GM18858 (cell line): ENCODE data around the gene SURF6.
A peak's percentile ranks its signal among the peaks of the same experiment; 100 is the strongest.

Experiments
- ATAC-seq: cut with Tn5 transposase; IDR thresholded peaks from one replicate; pipeline ENCODE4 v1.9.1; 2021; ENCODE audit not compliant: unreplicated experiment

SURF6 gene

DNA sequence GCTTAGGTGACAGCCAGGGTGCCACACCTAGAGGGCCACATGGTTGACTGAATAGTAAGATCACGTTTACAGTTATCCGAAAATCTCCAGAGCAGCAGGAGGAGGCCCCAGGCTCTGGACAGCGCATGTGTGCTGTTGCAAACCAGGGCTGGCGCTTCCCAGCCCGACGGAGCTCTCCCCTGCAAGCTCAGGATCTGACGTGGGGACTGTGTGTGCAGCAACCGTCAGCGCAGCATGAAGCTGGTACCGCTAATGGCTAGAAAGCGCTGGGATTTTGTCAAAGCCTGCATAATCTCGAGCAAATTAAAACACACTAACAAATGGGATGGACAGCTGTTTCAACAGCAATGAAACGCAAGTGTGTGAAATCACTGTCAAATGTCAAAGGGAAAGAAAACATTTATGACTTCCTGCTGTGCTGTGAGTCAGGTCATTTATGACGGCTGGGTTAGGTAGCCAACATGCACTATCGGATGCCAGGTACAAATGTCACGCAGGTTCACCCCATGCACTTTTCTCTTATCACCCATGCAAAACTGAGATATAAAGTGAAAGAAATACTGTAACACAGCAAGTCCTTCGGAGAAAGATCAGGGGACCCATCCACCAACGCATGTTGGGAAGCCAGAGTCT lies 32.4 kb upstream of the SURF6 start:
- ATAC-seq, result no peak

DNA sequence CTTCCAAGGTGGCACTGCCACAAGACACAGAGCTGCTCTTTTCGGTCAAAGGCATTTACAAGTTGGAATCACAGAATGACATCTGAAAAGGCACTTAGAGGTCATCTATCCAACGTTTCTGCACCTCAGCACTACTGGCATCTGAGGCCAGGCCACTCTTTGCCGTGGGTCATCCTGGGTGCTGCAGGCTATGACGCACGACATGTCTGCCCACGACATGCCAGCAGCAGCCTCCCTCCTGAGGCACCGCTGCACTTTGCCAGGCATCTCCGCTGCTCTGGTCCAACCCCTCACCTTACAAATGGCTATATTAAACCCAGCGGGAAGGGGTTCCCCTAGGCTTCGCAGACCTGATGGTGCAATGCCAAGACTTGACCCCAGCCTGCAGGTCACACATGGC lies 31.8 kb upstream of the SURF6 start:
- ATAC-seq, result no peak

DNA sequence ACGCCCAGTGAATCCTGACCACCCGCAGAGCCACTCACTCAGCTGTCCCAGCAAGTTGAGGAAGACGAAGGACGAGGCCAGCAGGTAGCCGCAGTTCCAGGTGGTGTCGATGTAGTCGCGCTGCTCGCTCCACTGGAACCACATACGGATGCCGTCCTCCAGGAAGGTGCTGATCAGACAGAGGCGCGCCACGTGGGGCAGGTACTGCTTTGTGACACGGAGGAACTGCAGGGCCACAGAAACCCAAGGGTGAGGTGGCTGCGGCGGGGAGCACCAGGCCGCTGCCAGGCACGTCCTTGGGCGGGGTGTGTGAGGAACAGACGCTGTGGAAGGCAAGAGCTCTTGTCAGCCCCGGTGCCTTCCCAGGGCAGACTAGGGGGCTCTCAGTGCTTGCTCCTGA lies 31.2 kb upstream of the SURF6 start:
- ATAC-seq, result no peak

DNA sequence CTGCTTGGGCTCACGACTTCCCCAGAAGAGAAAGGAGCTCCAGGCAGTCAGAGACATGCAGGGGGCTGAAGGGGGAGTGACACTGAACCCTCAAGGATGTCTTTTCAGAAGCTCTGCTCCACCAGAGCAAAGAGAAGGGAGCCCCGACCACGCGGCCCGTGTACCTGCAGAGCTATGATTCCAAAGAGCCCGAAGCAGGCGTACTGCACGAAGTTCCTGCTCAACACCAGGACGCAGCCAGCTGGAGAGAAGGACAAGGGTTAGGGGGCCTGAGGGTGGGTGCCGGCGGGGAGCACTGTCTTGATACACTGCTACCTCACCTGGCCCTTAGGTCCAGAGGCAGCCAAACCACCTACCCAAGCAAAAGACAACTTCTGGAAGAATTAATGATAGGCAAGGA lies 30.4 kb upstream of the SURF6 start:
- ATAC-seq, result no peak

DNA sequence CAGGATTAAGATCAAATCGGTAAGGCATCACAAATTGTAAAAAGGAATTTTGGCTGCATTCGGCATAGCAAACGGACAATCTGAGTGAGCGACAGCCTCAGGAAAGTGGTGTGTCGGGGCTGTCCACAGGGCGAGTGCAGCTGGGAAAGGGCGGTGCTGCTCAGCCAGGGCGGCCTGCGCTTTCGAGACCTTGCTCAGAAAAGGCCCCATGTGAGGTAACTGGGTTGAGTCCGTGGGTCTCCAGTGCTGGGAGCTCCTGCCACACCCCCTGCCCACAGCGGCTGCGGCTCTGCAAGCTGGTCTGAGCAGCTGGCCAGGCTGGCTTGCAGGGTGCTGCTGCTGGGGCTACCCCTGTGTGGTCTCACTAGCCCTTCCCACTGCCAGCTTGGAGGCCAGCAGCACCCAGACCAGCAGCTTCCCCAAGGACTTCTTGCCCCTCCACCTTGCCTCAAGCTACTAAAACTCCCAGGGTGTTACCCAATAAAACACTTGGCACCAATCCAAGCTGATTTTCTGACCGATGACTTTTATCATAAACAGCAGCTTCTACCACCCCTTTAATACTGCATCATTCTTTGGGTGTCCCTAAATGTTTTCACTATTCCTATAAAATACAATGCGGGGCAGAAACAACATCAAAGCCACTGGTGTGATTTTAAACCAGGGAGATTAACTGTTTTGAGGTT lies 26.5 kb upstream of the SURF6 start:
- ATAC-seq, result no peak

DNA sequence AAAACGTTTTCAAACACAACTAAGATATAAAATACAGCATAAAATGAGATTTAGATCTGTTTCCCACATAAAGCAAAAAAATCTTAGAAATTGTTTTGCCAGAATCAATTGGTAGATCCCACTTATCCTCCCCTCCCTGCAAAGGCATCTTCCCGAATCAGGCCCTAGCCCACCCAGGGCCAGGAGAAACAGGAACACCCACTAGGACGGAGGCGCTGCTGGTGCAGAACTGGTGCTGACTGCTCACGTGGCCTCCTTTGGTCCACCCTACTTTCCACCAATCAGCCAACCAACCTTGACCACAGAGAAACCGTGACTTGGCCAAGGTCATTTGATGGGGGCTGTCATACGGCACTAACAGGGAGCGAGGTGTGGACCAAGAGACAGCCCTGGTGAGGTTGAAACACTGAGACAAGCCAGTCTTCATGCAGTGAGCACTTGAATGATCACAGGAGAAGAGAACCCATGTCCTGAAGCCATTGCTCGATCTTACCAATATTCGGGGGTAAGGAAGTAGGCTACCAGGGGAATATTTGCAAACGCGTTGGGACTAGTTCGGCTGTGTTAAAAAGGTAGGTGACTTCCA lies 25.6 kb upstream of the SURF6 start:
- no peak for ATAC-seq

DNA sequence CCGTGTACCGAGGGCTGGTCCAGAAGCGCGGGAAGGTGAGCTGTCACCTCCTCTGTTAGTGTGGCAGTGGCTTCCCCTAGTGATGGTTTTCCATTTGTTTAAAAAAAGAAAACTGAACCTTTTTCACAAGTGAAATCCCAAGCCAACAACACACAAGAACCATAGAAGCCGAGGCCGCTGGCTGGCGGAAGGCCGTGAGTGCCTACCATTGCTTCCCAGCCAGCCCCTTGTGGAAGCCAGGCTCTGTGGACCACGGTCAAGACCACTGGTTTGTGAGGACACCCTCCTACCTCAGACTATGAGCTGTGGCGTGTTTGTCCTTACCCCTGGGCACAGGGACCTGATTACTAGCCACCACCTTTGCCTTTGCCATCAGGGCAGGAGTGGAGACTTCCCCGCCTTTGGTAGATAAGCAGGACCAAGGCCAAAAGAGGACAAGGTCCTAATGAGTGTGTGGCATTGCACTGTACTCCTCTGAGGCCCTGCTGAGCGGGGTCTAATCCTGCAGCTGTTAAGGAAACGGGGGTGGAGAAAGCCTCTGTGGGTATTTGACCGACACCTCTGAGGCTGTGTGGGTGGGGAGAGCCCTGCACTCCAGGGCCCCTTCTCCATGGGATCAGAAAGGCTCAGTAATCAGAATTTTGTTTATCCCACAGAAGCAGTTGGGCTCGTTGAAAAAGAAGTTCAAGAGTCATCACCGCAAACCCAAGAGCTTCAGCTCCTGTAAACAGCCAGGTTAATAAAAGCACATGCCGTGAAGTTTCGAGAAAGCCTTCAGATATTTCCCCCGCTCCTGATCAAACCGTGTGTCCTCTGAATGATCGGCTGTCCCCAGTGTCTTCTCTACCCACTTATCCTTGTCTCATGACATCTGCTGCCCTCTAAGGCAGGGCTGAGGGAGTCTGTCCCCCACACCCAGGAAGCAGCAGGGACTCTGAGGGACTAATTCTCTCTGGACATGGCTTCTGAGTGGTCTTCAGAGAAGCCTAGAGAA lies 24.7 kb upstream of the SURF6 start:
- no peak for ATAC-seq

DNA sequence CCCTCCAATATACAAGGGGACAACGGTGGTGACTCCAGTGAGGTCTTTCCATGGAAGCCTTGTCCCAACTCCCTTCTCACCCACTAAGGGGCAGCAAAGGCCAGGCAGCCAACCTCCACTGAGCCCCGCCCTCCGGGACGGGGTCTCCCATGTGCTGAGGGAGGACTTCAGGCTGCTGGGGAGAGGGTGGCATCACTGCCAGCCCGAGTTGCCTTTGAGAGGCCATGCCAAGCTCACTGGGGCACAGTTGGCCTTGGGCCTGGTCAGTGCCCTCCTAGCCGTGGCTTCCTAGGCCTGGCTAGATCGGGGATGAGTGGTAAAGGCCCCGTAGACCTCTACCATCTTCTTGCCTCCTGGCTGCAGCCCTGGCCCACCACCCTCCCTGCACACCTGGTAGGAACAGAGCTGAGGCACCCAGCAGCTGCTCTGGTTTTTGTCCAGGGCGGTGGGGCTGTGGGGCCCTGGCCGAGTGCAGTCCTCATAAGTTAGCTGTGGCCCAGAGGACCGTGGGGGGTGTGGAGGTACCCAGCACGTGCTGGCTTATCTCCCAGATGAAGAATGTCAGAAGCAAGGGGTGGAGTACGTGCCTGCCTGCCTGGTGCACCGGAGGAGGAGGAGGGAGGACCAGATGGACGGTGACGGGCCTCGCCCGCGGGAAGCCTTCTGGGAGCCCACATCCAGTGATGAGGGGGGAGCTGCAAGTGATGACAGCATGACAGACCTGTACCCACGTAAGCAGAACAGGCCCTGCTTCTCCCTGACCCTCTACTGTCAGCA lies 23.6 kb upstream of the SURF6 start:
- ATAC-seq, result no peak

DNA sequence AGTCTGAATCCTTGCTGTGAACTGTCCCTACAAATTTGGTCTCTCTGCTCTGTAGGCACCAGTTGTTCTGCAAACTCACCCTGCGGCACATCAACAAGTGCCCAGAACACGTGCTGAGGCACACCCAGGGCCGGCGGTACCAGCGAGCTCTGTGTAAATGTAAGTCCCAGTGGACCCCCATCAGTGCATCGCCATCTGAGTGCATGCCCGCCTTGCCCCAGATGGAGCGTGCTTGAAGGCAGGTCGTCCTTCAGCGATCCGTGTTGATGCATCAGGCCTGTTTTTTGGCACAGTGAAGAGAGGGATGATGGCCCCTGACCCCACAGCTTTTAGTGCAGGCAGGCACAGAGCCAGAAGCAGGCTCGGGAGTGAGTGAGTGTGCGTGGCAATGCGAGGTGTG lies 21.7 kb upstream of the SURF6 start:
- no peak for ATAC-seq

DNA sequence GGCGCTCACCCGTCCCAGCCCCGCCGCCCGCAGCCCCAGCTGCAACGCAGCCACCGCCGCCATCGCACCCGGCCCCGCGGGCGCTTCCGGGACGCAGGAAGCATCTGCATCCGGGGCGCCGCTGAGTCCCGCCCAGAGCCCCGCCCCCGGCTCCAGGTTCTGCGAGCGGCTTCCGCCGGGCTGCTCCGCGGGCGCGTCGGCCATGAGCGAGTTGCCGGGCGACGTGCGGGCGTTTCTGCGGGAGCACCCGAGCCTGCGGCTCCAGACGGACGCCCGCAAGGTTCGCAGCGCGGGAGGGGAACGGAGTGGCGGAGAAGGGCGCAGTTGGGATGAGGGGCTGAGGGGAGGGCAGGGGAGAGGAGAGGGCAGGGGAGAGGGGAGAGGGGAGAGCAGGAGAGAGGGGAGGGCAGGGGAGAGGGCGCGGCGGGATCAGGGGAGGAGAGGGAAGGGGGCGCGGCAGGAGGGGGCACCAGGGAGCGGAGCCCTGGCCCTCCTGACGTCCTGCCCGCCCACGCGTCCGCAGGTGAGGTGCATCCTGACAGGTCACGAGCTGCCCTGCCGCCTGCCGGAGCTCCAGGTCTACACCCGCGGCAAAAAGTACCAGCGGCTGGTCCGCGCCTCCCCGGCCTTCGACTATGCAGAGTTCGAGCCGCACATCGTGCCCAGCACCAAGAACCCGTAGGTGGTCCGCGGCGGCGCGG lies 20.6 kb upstream of the SURF6 start, which contains the start of the genes SURF1 and SURF2:
TSS of gene SURF1 (minus strand) at position 97 of the 701 bp plus-strand sequence. CDS start at position 63, 34 bp downstream.
TSS of gene SURF2 (plus strand) at position 160 of the 701 bp plus-strand sequence. CDS start at position 203, 43 bp downstream.
- peak; percentile 47 for ATAC-seq

DNA sequence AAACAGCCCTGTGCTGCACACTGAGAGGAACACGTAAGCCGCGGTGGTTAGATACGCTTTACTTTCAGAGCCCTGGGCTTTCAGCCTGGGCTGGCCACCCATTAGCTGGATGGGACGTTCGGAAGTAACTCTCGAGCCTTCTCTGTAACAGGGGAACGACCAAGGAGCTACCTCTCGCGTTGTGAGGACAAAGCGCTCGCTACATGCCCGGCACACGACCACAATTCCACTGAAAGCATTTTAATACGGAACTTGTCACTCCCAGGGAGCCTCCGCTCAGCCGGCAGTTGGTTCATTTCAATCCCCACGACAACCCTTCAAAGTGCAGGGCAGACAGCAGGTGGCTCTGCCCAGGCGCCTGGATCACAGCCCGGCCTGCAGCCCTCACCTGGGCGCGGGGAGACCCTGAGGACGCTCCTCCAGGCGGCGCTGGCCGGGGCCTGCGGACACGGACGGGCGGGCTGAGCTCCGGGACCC lies 19.9 kb upstream of the SURF6 start:
- ATAC-seq, result no peak

DNA sequence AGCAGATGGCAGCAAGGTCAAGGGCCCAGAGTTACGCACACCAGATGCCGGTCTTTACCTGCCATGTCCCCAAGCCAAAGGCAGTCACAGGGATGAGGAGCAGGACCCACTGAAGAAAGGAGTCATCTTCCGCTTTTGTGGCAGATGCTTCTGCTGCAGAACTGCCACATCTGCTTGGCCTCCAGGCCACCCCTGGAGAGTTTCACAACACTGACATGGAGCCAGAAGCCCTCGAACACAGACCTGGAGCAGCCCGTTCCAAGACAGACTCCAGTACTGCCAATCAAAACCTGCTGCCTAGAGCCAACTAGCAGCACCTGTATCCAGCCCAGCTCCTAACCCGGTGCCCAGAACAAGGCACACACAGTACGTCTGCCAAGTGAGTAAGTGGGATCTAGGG lies 18.8 kb upstream of the SURF6 start:
- no peak for ATAC-seq

DNA sequence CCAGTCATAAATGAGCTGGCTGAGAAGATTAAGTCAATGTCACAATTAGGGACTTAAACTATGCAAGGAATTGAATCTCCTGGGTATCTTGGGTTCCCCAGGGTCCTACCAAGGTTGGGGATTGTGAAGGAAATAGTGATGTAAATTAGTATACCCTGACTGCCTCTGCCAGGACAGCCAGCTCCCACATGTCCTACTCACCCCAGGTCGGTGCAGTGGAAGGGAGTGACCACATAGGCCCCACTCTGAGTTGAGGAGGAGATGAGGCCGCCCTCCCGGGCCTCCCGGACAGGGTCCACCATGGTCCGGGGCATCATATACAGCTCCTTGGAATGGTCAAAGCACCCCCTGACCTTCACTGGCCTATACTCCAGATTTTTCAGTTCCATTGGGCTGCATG lies 17.6 kb upstream of the SURF6 start:
- no peak for ATAC-seq

DNA sequence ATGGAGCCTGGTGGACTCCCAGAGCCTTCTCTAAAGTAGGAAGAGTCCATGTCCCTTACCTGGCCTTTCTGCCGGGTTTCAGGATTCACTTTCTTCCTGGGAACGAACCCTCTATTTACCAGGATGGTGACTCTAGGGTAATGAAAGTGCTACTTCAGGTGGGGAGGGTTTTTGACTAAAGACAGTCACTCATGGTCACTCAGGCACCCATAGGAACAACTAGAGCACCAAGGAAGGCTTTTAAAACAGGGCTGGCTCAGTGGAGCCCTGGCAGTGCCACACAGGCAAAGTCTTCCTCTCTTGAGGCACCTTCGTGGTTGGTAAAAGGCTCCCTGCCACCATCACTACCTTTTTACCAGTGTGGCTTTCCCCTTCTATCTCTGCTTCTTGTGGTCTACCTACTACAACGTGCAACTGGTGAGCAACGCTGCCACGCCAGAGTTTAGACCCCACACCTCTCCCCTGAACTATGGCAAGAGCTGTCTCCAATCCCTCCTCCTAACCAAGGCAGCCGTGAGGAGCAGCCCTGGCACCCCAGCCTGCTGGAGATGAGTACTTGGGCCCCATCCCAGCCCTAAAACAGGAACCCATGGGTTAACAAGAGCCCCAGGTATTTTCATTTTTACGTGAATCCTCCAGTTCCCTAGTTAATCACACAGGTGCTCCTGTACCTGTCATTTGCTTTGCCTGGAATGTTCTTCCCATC lies 16.8 kb upstream of the SURF6 start:
- ATAC-seq, result no peak

DNA sequence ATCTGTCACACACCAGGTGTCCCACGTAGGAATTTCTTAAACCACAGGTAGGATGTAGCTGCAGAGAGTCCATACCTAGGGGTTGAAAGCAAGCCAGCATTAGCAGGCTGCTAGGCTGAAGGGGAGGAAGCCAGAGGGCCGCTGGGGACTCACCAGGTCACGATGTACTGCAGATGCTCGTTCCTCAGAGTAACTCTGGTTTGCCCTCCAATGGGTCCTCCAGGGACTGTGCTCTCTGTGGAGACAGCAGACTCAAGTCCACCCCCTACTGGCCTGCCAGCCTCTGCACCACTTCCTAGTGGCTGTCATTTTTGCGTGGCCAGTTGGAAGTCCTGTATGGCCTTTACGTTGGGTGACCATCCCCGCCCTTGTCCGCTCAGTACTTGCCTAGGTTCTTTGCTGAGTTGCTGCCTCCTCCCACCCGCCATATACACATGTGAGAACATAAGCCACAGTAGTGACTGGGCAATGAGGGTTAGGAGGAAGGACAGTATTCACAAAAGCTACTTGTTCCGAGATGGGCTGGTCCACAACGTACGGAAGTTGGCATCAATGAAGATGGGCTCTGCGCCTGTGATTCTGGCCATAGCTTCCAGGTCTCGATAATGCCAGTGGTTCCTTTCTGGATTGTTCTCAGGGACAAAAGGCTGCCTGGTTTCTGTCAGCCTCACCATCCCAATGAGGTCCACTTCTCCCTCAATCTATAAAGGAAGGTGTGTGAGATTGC lies 16.1 kb upstream of the SURF6 start:
- ATAC-seq, result no peak

DNA sequence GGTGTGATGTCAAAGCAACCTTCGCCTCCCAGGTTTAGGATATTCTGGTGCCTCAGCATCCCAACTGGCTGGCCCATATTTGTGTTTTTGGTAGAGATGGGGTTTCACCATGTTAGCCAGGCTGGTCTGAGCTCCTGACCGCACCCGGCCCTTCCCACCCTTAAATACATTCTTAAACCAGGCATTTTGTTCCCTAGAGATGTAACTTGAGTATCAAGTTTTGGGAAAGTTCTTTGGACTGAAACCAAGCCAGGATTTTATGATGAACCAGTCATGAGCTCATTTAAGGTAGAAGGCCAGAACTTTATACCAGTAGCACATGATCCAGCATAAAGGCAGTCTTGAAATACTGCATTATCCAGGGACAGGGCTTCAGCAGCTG lies 15.5 kb upstream of the SURF6 start:
- no peak for ATAC-seq

DNA sequence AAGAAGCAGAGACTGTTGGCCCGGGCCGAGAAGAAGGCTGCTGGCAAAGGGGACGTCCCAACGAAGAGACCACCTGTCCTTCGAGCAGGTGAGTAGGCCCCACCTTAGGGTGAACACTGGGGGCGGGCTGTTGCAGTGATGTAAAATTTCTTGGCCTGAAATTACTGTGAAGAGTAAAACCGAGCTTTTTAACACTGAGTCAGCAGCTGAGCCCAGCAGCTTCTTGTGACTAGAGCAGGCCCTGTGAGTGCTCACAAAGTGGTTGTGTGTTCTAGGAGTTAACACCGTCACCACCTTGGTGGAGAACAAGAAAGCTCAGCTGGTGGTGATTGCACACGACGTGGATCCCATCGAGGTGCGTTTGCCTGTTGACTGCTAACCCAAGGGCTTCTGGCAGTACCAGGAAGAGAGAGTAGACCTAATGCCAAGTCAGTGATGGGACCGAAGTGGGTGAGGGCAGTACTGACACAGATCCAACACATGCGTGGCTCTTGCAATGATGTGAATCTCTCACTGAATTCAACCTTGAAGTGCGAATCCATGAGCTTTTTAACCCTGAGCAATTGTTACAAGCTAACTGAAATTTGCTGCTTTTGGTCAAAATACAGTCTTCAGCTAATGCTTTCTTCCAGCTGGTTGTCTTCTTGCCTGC lies 14.1 kb upstream of the SURF6 start:
- no peak for ATAC-seq
